Stimulated activated CD8-positive, alpha-beta memory T cell treated with anti-CD3 and anti-CD28 coated beads, Interleukin-4, amount 100 ng/mL, for 24 hours (primary cell): ENCODE data around the gene GOLGA2.
A peak's percentile ranks its signal among the peaks of the same experiment; 100 is the strongest.
"Not testable (repeated sequence)": the region's sequence is repeated elsewhere in the genome, so short reads cannot be mapped to it uniquely, and the experiment has no call there.

Experiments used
- DNase-seq: peaks from one replicate; pipeline ENCODE4 v3.0.0-alpha.2; 2020; ENCODE audit warnings: low read depth

The GOLGA2 gene

DNA sequence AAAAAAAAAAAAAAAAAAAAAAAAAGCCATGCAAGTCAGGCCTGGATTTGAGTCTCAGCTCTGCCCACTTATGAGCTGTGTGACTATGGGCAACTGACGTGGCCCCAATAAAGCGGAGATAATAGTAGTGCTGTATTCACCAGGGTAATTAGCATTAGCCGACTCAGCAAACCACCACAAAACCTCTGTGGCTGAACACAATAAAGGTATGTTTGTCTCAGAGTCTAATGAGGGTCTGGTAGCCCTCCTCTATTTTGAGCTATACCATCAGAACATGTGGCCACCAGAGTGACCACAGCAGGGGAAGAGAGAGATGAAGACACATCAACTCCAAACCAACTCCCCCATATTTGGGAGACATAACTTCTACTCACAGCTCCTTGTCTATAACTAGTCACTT is 16.2 kb upstream of the GOLGA2 start:
- DNase-seq: no peak

DNA sequence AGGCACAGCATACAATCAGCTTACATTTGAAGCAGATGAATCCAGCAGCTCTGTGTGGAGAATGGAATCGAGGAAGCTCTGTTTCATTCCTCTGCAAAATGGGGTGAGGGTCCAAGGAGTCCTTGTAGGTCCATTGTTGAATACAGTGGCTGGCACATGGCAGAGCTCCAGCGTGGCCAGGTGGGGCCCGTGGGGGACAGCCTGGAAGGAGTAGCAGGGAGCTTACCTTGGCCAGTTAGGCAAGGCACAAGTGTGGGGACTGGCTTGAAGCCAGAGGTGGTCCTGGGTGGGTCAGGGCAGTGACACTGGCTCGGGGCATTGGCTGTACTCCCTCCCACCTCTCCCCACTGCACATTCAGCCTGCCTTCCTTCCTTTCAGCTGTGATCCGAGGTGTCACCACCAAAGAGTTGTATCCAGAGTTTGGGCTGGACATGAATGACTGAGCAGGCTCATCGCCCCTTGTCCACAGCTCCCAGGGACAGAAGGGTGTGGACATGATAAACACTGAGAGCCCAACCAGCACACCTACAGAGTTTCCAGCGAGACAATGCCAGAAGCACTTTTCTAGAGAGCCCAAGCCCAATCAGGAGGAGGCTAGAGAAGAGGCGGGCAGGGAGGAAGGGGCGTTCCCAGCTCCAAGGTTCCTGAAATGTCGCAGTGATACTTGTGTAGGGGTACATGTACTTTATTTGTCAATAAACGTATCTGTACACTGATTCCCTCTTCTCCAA is 12.6 kb upstream of the GOLGA2 start:
- no peak for DNase-seq

DNA sequence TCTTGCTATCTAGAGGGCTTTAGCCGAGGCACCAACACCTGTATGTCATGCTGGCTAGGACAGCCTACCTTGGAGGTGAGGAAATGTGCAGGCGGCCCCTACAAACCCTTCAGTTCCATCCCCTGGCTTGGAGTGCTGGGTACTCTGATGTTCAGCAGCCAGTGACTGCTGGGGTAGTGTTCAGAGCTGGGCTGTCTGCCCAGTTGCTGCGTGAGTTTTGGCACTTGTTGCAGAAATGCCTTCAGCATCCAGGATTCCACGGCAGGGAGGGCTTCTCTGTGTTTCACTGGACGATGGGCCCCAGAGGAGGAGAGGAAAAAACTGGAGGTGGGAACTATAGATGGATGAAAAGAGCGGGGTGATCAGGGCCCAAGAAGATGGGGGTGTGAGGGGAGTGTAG is 10.6 kb upstream of the GOLGA2 start:
- no peak for DNase-seq

DNA sequence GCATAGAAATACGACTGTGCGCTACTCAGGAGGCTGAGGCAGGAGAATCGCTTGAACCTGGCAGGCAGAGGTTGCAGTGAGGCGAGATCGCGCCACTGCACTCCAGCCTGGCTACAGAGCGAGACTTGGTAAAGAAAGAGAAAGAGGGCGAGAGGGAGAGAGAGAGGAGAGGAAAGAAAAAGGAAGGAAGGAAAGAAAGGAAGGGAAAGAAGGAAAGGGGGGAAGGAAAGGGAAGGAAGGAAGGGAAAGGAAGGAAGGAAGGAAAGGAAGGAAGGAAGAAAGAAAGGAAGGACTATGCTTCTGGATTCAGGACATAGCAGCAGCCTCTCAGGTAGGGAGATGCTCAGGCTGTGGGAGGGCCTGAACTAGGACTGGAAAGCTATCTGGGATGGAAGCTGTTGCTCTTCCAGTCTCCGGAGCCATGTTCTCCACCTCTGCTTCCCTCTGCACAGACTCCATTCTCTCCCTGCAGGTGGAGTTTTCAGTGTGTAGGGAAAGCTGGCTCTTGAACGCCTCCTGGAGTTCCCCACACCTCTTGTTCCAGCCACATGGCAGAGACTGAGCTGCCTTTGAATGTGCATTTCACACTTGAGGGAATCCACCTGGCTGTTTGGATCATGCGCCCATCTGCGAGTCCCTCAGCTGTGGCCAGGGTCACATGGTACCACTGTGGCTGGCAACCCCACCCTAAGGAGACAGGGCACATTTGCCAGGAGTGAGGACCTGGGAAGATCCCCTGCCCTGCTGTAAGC is 9.4 kb upstream of the GOLGA2 start:
- no peak for DNase-seq

DNA sequence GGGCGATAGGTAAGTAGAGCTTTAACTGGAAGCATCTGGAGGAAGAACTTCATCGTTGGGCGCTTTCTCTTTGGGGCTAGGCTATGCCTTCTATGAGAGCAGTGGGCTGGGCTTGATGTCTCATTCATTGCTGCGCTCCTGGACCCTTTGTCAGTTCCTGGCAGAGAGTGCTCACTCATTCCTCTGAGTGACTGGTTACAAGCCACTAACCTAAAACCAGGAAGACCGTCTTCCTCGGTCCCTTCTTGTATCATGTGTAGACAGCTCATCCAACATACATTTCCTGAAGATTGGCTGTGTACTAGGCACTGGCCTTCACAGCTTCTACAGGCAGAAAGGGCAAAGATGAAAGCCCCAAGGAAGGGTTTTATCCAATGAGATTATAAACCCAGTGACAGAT is 6.7 kb upstream of the GOLGA2 start:
- DNase-seq: no peak

DNA sequence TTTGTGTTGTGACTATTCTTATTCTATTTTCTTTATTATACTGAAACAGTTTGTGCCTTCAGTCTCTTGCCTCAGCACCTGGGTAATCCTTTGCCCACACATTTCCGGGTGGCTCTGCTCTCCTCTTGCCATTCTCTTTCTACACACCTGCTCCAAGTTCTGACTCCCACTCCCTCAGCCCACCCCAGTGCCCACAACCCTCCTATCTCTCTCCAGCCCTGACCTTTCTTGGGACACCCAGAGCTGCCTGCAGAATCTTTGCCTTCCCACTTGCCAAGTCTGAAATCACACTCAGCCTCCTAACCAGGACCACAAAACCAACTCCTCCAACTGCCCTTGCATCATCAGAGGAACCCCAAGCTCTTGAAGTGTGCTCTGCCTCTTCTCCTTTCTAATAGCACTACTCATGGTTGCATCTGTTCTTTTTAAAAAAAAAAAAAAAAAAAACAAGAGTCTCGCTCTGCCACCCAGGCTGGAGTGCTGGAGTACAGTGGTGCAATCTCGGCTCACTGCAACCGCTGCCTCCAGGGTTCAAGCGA is 4.3 kb upstream of the GOLGA2 start:
- no peak for DNase-seq

DNA sequence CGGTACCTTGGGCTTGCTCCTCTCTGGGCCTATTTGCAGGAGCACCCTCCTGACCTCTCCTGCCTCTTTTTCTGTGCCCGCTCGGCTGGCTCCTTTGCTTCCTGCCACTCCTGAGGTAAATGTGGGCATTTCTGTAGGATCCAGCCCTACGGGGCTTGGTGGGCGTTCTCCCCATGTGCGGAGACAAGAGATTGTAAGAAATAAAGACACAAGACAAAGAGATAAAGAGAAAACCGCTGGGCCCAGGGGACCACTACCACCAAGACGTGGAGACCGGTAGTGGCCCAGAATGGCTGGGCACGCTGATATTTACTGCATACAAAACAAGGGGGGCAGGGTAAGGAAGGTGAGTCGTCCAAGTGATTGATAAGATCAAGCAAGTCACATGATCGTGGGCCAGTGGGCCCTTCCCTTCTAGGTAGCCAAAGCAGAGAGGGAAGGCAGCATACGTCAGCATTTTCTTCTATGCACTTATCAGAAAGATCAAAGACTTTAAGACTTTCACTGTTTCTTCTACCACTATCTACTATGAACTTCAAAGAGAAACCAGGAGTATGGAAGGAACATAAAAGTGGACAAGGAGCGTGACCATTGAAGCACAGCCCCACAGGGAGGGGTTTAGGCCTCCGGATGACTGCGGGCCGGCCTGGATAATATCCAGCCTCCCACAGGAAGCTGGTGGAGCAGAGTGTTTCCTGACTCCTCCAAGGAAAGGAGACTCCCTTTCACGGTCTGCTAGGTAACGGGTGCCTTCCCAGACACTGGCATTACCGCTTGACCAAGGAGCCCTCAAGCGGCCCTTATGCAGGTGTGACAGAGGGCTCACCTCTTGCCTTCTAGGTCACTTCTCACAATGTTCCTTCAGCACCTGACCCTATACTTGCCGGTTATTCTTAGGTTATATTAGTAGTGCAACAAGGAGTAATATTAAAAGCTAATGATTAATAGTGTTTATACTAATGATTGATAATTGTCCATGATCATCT is 3.6 kb upstream of the GOLGA2 start:
- not testable (repeated sequence) for DNase-seq

DNA sequence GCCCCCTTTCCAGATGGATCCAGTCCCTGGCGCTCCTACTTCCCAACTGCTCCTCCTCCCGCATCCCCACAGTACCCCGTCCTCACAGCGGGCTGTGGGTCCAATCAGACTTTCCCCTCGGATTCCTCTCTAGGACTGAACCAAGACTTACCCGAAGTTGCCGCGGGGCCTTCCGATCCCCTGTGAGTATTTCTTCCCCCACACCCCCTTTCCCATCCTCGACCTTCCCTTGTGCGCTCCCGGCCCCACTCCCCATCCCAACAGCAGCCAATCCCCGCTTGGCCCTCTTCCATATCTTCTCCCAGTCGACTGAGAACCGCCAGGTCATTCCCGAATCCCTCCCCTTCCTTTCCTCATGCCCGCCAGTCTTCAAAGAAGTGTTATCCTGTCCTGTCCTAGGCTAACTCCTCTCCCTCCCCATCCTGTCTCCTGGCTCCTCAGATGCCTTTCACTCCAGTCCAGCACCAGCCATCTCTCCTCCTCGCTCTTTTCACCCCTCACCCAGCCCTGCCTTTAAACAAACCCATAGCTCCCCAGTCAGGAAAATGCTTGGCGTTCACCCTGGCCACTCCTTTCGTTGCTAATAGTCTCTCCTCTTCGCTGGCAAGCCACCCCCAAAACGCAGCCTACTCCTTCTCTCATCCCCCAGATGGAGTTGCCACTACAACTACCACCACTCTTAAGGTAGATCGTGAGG is 915 bp upstream of the GOLGA2 start:
- DNase-seq: no peak

DNA sequence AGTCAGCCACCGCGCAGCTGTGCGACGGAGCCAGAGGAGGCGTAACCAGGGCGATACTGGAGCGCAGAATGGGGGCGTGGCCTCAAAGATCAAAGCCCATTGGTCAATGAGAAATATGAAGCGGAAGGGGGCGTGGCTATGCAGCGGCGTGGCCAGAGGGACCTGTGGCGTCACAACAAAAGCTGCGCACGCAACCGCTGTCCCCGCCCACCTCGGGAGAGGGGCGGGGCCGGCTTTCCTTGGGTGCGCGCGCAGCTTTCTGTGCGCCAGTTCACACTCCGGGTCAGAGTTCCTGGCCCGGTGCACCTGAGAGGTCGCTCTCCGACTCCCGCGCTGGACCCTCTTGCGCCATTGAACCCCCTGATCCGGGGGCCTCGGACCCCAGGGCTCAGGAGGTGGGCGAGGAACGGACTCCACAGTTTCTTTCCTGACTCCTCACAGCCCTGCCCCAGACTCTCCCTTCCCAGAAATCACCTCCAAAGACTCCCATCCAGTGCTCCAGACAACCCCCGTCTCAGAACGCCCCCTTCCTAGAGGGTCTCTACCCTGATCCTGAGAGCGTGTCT is 284 bp upstream of the GOLGA2 start, which contains the start of gene SWI5:
SWI5 (plus strand) TSS at position 269 of the 566 bp plus-strand sequence.
- peak; percentile 99 for DNase-seq

DNA sequence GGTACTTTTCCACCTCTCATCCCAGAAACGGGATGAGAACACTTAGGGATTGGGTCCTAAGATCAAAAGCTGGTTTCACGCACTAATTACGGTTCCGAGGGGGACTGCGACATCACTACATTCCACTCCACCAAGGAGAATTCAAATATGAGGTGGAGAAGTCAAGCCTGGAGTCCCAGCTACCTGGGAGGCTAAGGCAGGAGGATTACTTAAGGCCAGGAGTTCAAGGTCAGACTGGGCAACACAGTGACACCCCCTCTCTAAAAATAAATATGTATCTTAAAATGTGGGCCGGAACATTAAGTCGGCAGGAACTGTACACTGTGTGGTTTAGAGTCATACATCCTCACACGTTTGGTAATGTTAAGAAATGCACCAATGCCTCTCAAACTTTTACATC is 1.6 kb downstream of the GOLGA2 start:
- no peak for DNase-seq

DNA sequence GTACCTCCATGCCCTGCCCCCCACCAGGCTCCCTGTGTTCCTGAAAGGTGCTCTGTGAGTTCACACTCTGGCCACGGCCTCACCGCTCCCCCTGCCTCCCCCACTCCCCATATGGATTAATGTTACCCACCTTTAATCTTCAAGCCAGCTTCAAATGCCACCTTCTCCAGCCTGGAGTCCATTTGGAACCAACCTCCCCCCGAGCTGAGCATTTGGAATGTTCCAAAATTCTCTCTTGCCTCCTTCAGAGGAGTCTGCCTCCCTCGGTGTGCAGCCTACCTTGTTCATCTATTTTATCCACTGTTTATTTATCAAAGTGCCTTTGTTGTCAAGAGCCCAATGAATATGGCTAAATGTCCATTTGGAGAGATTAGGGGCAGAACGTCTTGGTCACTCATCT is 4.3 kb downstream of the GOLGA2 start:
- DNase-seq: no peak

DNA sequence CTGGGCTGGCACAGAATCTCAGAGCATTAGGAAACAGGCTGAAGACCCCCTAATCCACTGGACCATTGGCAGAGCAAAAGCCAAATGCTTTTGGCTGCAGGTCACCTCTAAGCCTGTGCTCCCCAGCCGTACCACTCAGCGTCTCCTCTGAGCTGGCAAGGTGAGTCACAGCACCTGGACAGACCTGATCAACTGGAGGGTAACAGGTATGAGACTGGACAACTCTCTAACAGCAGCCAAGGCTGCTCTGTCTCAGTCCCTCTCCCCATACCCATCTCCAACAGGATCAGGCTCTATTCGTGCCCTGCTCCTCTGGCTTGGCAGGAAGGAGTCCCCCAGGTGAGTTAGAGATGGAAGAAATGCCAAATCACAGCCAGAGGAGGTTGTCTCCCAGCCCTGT is 4.7 kb downstream of the GOLGA2 start:
- DNase-seq: no peak

DNA sequence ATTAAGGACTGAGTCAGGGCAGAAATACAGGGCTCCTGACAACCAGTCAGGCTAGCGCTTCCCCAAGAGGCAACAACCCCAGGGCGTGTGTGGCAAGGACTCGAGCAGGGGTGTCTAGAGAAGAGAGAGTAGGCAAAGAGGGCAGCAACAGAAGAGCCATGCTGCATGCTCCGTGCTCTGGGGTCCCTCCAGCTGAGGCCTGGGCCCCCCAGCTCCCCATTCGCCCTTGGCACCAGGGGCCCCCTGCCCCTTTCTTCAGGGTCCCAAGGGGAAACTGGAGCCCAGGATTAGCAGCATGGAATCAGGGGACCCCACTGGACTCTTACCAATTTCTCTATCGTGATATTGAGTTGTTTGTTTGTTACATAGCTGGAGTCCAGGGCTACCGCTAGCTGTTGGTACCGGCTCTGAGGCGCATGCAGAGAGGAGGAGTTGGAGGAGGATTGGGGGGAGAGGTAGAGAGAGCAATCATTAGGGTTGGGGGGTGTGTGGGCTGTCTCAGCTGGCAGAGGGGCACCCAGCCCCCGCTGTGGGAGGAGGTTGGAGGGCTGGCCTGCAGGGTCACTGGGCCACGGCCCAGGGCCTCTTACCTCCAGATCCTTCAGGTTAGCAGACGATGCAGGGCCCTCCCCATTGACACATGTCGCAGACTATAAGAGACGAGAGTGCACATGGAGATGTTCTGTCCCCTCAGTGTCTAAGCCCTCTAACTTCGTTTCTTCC is 8.8 kb downstream of the GOLGA2 start:
- no peak for DNase-seq

DNA sequence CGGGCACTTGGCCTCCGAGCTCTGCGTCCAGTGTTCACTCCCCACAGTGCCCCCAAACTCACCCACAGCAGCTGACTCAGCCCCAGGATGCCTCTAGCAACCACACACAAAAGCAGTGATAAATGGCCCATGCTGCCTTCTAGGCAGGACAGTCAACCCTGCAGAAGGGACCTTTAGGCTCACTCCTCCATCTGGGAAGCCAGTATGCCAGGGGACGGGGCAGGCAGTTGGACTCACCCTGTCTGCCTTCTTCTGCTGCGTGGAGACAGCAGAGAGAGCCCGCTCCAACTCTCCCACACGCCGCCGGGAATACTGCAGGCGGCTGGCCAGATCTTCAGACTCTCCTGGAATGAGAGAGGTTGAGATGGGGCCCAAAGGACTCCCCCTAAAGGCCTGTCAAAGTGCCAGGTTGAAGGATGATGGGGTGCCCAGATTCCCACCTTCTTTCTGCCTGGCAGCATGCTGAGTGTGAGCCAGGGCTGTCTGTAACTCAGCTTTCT is 10.4 kb downstream of the GOLGA2 start:
- no peak for DNase-seq

DNA sequence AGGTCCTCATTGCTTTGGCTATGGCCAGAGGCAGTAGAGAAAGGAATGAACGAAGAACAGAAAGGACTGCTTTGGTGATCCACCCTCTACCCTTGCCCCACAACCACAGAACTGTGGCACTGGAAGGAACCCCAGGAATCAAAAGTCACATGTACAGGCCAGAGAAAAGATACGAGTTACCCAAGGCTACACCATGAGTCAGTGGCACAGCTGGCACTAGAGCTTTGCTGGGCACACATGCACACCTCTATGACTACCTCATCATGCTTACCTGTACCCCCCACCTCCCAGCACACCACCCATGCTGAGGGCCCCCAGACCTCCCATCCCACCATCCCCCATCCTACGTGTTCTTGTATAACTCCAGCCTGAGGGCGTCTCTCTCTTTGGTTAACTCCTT is 13.1 kb downstream of the GOLGA2 start:
- DNase-seq: no peak

DNA sequence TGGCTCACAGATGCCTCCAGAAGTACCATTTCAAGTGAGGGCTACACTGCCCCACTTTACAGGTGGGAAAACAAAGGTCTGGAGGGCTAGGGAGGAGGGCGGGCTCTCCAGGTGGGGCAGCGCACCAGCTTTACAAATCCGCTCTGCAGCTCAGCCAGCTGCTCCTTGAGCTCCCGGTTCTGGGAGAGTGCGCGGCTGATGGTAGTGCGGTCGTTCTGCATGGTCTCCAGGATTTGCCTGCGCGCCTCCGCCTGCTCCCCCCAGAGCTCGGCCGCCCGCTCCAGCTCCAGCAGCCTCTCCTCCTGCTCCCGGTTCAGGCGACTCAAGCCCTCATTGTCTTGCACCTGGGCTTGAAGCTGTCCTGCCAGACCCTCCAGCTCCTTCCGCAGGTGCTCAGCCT is 15.5 kb downstream of the GOLGA2 start:
- no peak for DNase-seq

DNA sequence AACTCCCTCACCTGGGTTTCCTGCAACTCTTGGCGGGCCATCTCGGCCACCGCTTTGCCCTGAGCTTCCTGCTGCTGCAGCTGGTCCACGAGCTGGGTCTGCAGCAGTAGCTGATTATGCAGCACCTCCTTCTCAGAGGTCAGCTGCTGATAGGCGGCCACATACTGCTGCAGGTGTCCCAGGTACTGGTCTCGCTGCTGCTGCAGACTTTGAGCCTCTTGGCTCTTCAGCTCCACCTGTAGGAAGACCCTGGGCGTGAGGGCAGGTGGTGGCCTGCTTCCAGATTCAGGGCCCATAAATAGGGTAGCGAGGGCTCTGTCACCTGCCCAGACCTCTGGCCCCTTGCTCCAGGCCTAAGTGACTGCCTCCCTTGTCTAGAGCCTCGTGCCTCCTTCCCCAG is 16.7 kb downstream of the GOLGA2 start:
- no peak for DNase-seq

DNA sequence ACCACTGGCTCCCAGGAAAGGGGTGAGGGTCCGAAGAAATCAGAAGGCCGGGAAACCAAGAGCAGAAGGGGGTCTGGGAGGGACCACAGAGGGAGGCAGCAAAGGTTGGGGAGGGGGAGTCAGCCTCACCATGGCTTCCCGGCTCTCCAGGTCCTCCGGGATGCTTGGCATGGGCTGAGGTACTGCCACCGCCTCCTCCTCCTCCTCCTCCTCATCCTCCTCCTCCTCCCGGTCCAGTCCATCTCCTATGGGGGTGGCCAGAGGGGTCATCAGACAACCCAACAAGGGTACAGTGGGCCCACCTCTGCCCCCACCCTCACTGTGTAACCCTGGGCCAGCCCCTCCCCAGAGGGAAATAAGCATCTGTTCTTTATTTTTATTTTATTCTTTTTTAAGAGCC is 17.5 kb downstream of the GOLGA2 start:
- DNase-seq: no peak

DNA sequence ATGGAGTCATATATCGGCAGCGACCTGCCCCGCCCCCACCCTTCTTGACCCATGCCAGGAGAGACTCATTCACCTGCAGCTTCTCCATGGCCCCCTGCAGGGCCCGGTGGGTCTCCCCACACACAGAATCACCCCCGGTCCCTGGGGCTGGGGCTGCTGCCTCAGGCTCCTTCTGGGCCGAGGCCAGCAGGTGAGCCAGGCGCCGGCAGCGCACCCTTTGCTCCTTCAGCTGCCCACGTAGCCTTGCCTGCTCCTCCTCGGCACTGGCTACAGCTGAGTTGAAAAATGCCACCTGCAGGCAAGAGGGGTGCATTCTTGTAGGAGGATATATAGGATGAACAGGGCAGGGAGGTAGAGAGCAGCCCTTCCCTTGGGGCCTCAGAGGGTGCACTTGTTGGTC is 17.9 kb downstream of the GOLGA2 start:
- DNase-seq: no peak

DNA sequence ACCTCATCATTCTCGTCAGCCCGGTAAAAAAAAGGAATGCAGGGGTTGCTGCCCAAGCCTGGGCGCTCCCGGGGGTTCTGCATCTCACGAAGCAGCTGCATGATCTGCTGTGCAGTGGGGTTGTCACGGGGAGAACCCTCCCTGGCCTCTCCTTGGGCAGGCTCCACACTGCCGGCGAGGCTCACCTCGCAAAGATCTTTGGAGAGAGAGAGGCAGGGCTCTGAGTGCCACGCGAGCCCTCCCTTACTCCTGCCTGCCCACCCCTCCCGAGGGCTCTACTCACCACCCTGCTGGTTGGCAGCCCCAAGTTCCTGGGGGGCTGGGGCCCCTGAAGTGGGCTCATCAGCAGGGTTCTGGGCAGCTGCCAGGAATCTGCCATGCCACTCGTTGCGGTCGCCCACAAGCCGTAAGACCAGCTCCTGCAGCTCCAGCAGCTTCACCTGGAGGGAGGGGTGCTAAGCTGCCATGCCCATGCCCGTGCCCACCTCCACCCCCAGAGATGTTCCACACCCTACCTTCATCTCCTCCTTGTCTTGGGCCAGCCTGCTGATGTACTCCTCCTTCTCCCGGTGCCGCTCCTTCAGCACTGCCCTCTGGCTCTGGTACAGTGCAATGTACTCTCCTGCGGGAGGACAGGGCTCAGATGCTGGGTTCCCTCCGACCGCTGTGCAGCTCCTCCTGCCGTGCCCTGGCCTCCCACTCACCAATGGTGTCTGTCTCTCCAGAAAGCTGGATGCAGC is 18.6 kb downstream of the GOLGA2 start:
- no peak for DNase-seq
